CD1c-positive myeloid dendritic cell (primary cell): ENCODE measurements around the gene A1BG.

Source experiments
- DNase-seq: peaks from one replicate; pipeline ENCODE4 v3.0.0-alpha.2; 2016; ENCODE audit errors: extremely low spot score

Gene A1BG

DNA sequence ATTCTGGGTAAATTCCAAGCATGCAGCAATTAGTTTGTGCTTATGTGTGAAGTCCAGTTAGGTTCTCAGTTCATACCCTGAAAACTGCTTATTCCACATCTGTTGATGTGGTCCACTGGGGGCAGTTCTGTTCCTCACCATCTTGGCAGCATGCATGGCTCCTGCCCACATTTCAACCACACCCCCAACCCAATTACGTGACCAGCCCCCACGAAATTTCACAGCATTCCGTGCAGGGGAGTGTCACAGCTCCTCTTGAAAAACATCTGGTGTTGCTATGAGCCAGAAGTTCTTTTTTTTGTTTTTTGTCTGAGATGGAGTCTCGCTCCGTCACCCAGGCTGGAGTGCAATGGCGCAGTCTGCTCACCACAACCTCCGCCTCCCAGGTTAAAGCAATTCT is 57.2 kb downstream of the A1BG start:
- no peak for DNase-seq
